Activated CD8-positive, alpha-beta T cell treated with anti-CD3 and anti-CD28 coated beads, Interleukin-2, amount 10 ng/mL, durations not matched to agents 7 days and 5 days (primary cell): ENCODE data around the gene RPL27. TPM values are rescaled to one million over a fixed set of nuclear protein-coding genes. Genes with fewer than 3 reads are reported as not detected.

Experiments used
- ATAC-seq: fragments of 150-1000 bp; cut with Tn5 transposase; one replicate; pipeline ENCODE4 v1.10.0; 2021; ENCODE audit warnings: moderate library complexity
- CTCF ChIA-PET: fragments of 350-600 bp; sonication (Branson Sonifier 250); formaldehyde crosslinking; loops from one replicate; lab custom pipeline; 2021; ENCODE audit warnings: antibody characterized with exemption; lab: Charles Lee
- POLR2A ChIA-PET: fragments of 350-600 bp; sonication (Branson Sonifier 250); formaldehyde crosslinking; loops from one replicate; lab custom pipeline; 2021; ENCODE audit warnings: antibody characterized with exemption; lab: Charles Lee
- DNase-seq: peaks from one replicate; pipeline ENCODE4 v3.0.0-alpha.2; 2020
- H3K27ac Mint-ChIP-seq: one replicate; pipeline ENCODE4 v1.8.0; 2021; ENCODE audit warnings: mild to moderate bottlenecking, mixed read lengths
- H3K27me3 Mint-ChIP-seq: one replicate; pipeline ENCODE4 v1.8.0; 2021; ENCODE audit warnings: low read depth, mixed read lengths
- H3K36me3 Mint-ChIP-seq: one replicate; pipeline ENCODE4 v1.8.0; 2021; ENCODE audit warnings: low read depth, mixed read lengths
- H3K4me1 Mint-ChIP-seq: one replicate; pipeline ENCODE4 v1.8.0; 2021; ENCODE audit warnings: low read depth, mixed read lengths
- H3K4me3 Mint-ChIP-seq: one replicate; pipeline ENCODE4 v1.8.0; 2021; ENCODE audit warnings: mild to moderate bottlenecking, mixed read lengths
- H3K9me3 Mint-ChIP-seq: one replicate; pipeline ENCODE4 v1.8.0; 2022; ENCODE audit warnings: mixed read lengths; ENCODE audit not compliant: insufficient read depth
- total RNA-seq, 2 experiments: library from RNA; stranded (reverse); gene quantifications; one replicate each; pipeline ENCODE4 v1.2.3, GENCODE V29; 2021

The RPL27 gene
- total RNA-seq, 2 experiments from 2014 or later, result 949 to 980 TPM

GRCh38 chr17:43024407-43025289, 26.4 kb downstream of the RPL27 start, which contains the start of gene RND2:
Gene RND2 (plus strand): TSS chr17:43025231. CDS start chr17:43025348, 117 bp downstream.
- H3K27ac Mint-ChIP-seq, result peak within 1 kb of the TSS; percentile 52
- no peaks in the 10 kb centered on the region for H3K9me3 Mint-ChIP-seq
- H3K27me3 Mint-ChIP-seq, result peaks cover 22% of the 10 kb centered on the region
- H3K36me3 Mint-ChIP-seq, result no peaks in the 10 kb centered on the region
- H3K4me1 Mint-ChIP-seq, result peaks cover 28% of the 10 kb centered on the region
- ChIA-PET CTCF (interaction anchor here (0.8 to 1.2 kb wide), 6 partner anchors 18 to 458 kb away, joined by 3 to 7 read pairs (median 3); partner anchors contain the start of genes IFI35, RPL27 and TMEM106A), POLR2A (interaction anchor here (0.5 to 1.6 kb wide), 10 partner anchors 12 to 291 kb away, joined by 3 to 16 read pairs (median 4); partner anchors contain the start of genes BRCA1, NBR1, RPL27 and TMEM106A)
- H3K4me3 Mint-ChIP-seq, result peak within 1 kb of the TSS; percentile 76
- DNase-seq (peak; percentile 85), ATAC-seq (peak; percentile 68)

- H3K27ac Mint-ChIP-seq, result peak overlapping the region; percentile 52
- H3K4me3 Mint-ChIP-seq, result peak overlapping the region; percentile 48
- DNase-seq (no peak), ATAC-seq (no peak)
- peaks cover 22% of the 10 kb centered on the region for H3K27me3 Mint-ChIP-seq
- H3K9me3 Mint-ChIP-seq, result no peaks in the 10 kb centered on the region
- ChIA-PET CTCF (interaction anchor here (1.0 kb wide), 1 partner anchor 182 kb away, joined by 4 read pairs; no protein-coding TSS in a partner anchor), POLR2A (interaction anchor here (0.5 to 1.6 kb wide), 4 partner anchors 16 to 290 kb away, joined by 3 to 16 read pairs (median 9); partner anchors contain the start of genes BRCA1 and RPL27)
- H3K36me3 Mint-ChIP-seq, result no peaks in the 10 kb centered on the region
- H3K4me1 Mint-ChIP-seq, result peaks cover 21% of the 10 kb centered on the region
Observed at GRCh38 chr17:43025290-43025657, 27.1 kb downstream of the RPL27 start.

DNA sequence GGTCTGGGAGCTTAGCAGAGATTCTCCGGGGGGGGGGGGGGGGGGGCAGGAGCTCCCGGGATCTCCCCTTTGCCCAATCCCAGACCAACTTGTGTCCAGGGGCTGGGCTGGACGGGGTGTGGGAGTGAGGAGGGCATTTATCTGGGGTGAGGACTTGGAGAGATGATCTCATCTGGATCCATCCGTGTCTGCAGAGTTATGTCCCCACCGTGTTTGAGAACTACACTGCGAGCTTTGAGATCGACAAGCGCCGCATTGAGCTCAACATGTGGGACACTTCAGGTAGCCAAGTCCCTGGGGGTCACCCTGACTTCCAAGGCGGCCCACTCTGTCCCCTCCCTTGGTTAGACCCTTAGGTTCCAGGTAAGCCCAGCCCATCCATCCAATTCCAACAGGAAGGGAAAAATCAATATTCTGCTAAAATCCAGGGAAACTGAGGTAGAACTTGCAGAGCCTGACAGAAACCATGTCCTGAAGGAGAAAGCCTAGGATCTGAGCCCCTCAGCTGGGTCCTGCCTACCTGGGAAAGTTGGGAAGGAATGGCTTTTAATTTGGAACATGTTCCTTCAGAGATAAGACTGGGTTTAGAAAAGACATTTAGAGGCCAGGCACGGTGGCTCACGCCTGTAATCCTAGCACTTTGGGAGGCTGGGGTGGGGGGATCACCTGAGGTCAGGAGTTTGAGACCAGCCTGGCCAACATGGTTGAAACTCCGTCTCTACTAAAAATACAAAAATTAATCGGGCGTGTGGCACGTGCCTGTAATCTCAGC, 27.7 kb downstream of the RPL27 start:
- H3K27ac Mint-ChIP-seq, result no peak overlapping the region
- H3K4me1 Mint-ChIP-seq, result peaks cover 19% of the 10 kb centered on the region
- ATAC-seq, result no peak
- no peaks in the 10 kb centered on the region for H3K9me3 Mint-ChIP-seq
- POLR2A ChIA-PET, result interaction anchor here (0.5 kb wide), 1 partner anchor 17 kb away, joined by 3 read pairs; no protein-coding TSS in a partner anchor
- CTCF ChIA-PET, result interaction anchor here (1.2 kb wide), 1 partner anchor 15 kb away, joined by 3 read pairs; no protein-coding TSS in a partner anchor
- no peak overlapping the region for H3K4me3 Mint-ChIP-seq
- H3K36me3 Mint-ChIP-seq, result no peaks in the 10 kb centered on the region
- peaks cover 22% of the 10 kb centered on the region for H3K27me3 Mint-ChIP-seq
- DNase-seq, result no peak

DNA sequence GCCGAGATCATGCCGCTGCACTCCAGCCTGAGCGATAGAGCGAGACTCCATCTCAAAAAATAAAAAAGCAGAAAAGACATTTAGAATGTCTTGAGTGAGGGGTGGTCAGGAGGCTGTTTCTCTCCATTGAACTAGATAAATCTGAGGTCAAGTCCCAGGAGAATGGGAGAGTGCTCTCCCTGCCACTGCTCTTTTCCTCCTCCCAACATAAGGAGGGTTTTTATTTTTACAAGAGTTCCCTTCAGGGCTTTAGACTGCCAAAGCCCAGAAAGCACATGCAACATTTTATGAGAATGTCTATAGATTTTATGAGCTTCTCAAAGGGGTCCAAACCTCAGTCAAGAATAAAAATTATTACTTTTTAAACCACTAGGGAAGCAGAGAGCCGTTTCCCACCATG, 28.4 kb downstream of the RPL27 start:
- Mint-ChIP-seq H3K4me1 (peaks cover 14% of the 10 kb centered on the region), H3K9me3 (no peaks in the 10 kb centered on the region), H3K36me3 (no peaks in the 10 kb centered on the region), H3K27ac (no peak overlapping the region), H3K27me3 (peaks cover 21% of the 10 kb centered on the region), H3K4me3 (no peak overlapping the region)
- POLR2A ChIA-PET, result interaction anchor here (0.8 kb wide), 1 partner anchor 291 kb away, joined by 3 read pairs; no protein-coding TSS in a partner anchor
- CTCF ChIA-PET, result interaction anchor here (0.9 to 1.2 kb wide), 2 partner anchors 16 to 289 kb away, joined by 3 to 5 read pairs; no protein-coding TSS in a partner anchor
- ATAC-seq, result no peak
- DNase-seq, result no peak

DNA sequence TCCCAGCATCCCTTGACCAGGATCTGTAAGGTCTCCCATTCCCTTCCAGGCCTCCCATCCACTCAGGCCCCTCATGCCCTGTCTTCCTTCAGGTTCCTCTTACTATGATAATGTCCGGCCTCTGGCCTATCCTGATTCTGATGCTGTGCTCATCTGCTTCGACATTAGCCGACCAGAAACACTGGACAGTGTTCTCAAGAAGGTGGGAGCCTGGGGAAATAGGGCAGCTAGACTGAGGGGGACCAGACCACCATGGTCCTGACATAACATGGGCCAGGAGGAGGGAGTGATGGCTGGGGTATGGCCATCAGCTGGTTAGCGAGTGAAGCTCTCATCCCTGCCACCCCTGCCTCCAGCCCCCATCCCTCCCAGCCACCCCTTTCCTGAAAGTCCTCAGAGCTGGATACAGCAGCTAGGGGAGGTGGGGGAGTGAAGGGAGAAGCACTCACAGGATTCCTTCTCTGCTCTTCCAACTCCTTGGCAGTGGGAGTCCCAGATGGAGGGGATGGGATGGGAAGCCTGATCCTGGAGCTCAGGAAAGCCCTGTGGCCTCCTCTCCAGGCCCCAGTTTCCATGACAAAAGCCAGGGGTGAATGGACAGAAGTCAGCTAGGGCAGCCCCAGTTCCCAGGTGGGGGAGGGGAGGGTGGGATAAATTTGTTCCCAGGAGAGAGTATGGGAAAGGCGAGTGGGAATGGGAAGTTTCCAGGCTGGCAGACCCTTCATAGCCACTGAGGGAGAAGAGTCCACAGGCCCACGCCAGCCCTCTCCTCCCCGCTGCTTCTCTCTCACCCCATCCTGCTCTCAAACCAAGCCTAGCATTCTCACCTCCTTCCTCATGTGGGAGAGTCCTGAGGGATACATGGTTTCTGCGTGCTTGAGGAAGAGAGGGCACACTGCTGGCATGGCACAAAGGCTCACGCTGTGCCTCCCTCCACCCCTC, 29.1 kb downstream of the RPL27 start:
- ChIA-PET POLR2A (interaction anchor here (0.6 to 0.8 kb wide), 2 partner anchors 25 to 290 kb away, joined by 3 read pairs; no protein-coding TSS in a partner anchor), CTCF (interaction anchor here (0.9 kb wide), 1 partner anchor 288 kb away, joined by 5 read pairs; no protein-coding TSS in a partner anchor)
- Mint-ChIP-seq H3K9me3 (no peaks in the 10 kb centered on the region), H3K27me3 (peaks cover 19% of the 10 kb centered on the region), H3K27ac (no peak overlapping the region), H3K4me1 (peaks cover 11% of the 10 kb centered on the region), H3K36me3 (no peaks in the 10 kb centered on the region), H3K4me3 (no peak overlapping the region)
- ATAC-seq (no peak), DNase-seq (no peak)

- H3K4me3 Mint-ChIP-seq, result no peak overlapping the region
- ChIA-PET CTCF (no interaction called here), POLR2A (no interaction called here)
- no peak overlapping the region for H3K27ac Mint-ChIP-seq
- H3K27me3 Mint-ChIP-seq, result peaks cover 19% of the 10 kb centered on the region
- DNase-seq, result no peak
- peaks cover 11% of the 10 kb centered on the region for H3K4me1 Mint-ChIP-seq
- no peak for ATAC-seq
- H3K9me3 Mint-ChIP-seq, result no peaks in the 10 kb centered on the region
- no peaks in the 10 kb centered on the region for H3K36me3 Mint-ChIP-seq
Observed at GRCh38 chr17:43028221-43028861, 30.1 kb downstream of the RPL27 start.

DNA sequence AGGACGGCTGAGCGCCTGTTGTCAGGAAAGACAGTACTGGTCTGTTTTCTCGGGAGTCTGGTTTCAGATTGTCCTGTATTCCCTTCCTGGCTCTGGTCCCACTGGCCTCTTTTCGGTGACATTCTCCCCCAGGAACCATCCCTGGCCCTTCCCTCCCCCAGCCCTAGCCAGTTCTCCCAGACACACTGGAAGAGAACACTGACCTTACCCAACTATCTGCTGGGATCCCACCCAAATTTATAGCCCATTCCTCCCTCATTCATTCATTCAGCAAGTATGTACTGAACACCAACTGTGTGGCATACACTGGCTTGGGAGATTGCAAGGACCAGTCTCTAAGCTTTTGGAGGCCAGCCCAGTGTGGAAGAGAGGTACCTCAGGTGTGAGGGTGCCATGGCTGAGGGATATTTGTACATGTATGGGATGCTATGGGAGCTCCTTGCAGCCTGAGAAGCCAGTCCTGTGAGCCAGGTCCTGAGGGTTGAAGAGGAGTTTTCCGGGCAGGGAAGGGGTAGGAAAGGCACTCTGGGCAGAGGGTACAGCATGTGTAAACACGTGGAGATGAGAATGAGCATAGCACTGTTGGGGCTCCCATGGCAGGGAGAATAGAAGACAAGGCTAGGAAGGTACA, 32.0 kb downstream of the RPL27 start:
- Mint-ChIP-seq H3K27me3 (peaks cover 11% of the 10 kb centered on the region), H3K9me3 (no peaks in the 10 kb centered on the region), H3K4me1 (peaks cover 3% of the 10 kb centered on the region), H3K27ac (no peak overlapping the region), H3K4me3 (no peak overlapping the region), H3K36me3 (no peaks in the 10 kb centered on the region)
- ChIA-PET POLR2A (no interaction called here), CTCF (interaction anchor here (1.1 kb wide), 1 partner anchor 11 kb away, joined by 3 read pairs; no protein-coding TSS in a partner anchor)
- no peak for DNase-seq
- no peak for ATAC-seq

DNA sequence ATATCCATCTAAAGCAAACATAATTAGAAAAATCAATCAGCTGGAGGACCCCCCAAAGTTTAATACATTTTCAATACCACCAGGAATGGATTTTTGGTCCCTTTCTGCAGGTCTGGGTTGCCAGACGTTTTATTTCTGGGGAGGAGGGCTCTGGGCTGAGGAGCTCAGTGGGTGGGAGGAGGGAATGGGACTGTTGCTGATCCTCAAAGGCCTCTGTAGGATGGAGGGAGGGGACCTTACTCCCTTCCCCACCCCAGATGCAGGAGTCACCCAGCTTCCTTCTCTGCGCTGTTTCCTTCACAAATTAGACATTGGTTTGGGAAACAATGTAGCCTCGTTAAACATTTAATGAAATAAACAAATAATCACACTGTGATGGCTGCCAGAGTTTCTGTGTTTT, 33.4 kb downstream of the RPL27 start:
- Mint-ChIP-seq H3K9me3 (no peaks in the 10 kb centered on the region), H3K4me3 (no peak overlapping the region), H3K4me1 (no peaks in the 10 kb centered on the region), H3K27ac (no peak overlapping the region), H3K27me3 (peaks cover 4% of the 10 kb centered on the region), H3K36me3 (no peaks in the 10 kb centered on the region)
- no peak for DNase-seq
- no peak for ATAC-seq
- ChIA-PET POLR2A (no interaction called here), CTCF (interaction anchor here (1.1 kb wide), 1 partner anchor 13 kb away, joined by 3 read pairs; no protein-coding TSS in a partner anchor)

DNA sequence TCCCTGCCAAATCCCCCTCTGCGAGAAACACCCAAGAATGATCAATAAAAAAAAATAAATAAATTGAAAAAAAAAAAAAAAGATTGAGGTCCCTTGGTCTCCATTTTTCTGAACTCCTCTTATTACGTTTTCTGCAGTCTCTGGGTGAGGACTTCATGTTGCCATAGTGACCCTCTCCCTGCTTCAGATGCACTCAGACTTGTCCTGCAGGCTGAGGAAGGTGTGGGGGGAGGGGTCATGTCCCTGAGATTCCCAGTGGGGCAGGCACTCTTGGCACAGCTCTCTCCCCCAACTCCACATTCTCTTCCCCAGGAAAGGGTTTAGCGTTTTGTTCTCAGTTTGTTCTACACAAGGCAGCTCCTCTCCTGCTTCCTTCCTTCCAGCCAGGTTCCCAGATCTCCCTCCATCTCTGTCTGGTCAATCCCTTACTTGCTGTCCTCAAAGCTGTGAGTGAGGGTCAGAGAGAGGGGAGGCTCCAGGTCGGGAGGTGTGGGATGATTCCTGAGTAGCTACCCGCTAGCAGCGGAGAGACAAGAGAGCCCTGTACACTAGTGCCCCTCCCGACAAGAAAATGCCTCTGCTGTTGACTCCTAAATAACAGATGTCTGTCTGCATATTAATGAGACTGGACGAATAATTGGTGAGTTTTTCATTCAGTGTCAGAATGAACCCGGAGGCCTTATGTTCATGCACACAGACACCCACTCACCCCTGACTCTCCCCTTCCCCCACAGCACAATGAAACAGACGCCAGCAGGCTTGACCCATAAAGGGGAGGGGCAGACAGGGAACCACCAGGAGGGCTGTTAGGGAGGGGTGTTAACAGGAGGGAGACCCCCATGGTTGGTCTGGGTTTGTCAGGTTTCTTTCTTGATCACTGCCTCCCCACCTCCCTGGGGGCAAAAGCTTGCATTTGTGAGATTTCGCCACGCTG, 36.0 kb downstream of the RPL27 start:
- Mint-ChIP-seq H3K27me3 (no peaks in the 10 kb centered on the region), H3K4me3 (no peak overlapping the region), H3K9me3 (no peaks in the 10 kb centered on the region), H3K27ac (no peak overlapping the region), H3K36me3 (no peaks in the 10 kb centered on the region), H3K4me1 (no peaks in the 10 kb centered on the region)
- ChIA-PET POLR2A (interaction anchor here (0.6 to 1.0 kb wide), 2 partner anchors 12 to 282 kb away, joined by 3 read pairs; partner anchors contain the start of gene VAT1), CTCF (no interaction called here)
- no peak for DNase-seq
- no peak for ATAC-seq
